HepG2 (cell line): ENCODE measurements around the gene FEM1B. TPM values are rescaled to one million over a fixed set of nuclear protein-coding genes. Genes with fewer than 3 reads are reported as not detected.

Experiments used
- ATAC-seq: fragments of 200-7000 bp; cut with Tn5 transposase; 3 replicates; pipeline ENCODE4 v1.9.1; 2020; ENCODE audit warnings: mild to moderate bottlenecking, moderate library complexity
- BruUV-seq: library from RNA; stranded (reverse); fragments of 400-500 nt; replicated peaks from 2 replicates; lab custom pipeline; 2021; lab: Mats Ljungman, UMichigan
- CTCF ChIA-PET: fragments of 300-600 bp; formaldehyde crosslinking; extraction: SDS; loops from one replicate; lab custom pipeline; 2021; ENCODE audit warnings: low total read pairs, inconsistent platforms, low intra/inter-chr PET ratio; lab: Yijun Ruan, JAX
- POLR2A ChIA-PET: fragments of 350-600 bp; sonication (Branson Sonifier 250); formaldehyde crosslinking; loops from one replicate; lab custom pipeline; 2020; ENCODE audit warnings: antibody characterized with exemption, inconsistent platforms; lab: Yijun Ruan, JAX
- DNase-seq: peaks from one replicate; pipeline ENCODE4 v3.0.0-alpha.2; 2015; ENCODE audit warnings: low spot score
- FAIRE-seq: peaks from 3 replicates; lab custom pipeline; 2011; peaks lifted over from hg19 to GRCh38; lab: Jason Lieb, UNC
- H2AFZ ChIP-seq: one replicate; pipeline ENCODE4 v1.6.1; 2011; ENCODE audit warnings: low read length, inconsistent platforms
- H3K27ac ChIP-seq: fragments of 300-600 bp; 3 replicates; pipeline ENCODE4 v1.8.0; 2011; ENCODE audit warnings: mixed run types, mild to moderate bottlenecking, mixed read lengths, low read length, inconsistent platforms; ENCODE audit not compliant: insufficient read depth; ENCODE audit errors: extremely low read length
- H3K27me3 ChIP-seq, 2 experiments: fragments of 200-600 bp in 1 of 2; 2 replicates in 1 of 2; 3 replicates in 1 of 2; pipeline versions ENCODE4 v1.6.0 to v1.8.0; 2011; ENCODE audit warnings: low read length in 2 of 2, mild to moderate bottlenecking in 2 of 2, moderate library complexity in 2 of 2, inconsistent platforms in 1 of 2; ENCODE audit not compliant: insufficient read depth in 2 of 2, control insufficient read depth in 1 of 2
- H3K36me3 ChIP-seq, 2 experiments: fragments of 200-600 bp in 1 of 2; replicated peaks in 1 of 2; 2 replicates in 1 of 2; 3 replicates in 1 of 2; pipeline versions ENCODE4 v1.5.1 to v1.8.0; 2011; ENCODE audit warnings: low read length in 2 of 2, inconsistent platforms in 1 of 2; ENCODE audit not compliant: insufficient read depth in 2 of 2, control insufficient read depth in 1 of 2
- H3K4me1 ChIP-seq: 2 replicates; pipeline ENCODE4 v1.5.1; 2012; ENCODE audit warnings: low read length, inconsistent platforms; ENCODE audit not compliant: insufficient read depth
- H3K4me2 ChIP-seq: 2 replicates; pipeline ENCODE4 v1.6.0; 2011; ENCODE audit warnings: low read depth, low read length, inconsistent platforms
- H3K4me3 ChIP-seq, 3 experiments: fragments of 200-600 bp in 1 of 3; sonication (generic), shearing (Covaris generic) in 1 of 3; replicated peaks in 1 of 3; 2 replicates each; pipeline ENCODE4 v1.5.1; 2011 to 2016; ENCODE audit warnings: low read length in 3 of 3, inconsistent platforms in 2 of 3, low read depth in 2 of 3, mild to moderate bottlenecking in 2 of 3, control low read depth in 1 of 3, mixed read lengths in 1 of 3; ENCODE audit not compliant: insufficient read depth in 1 of 3
- H3K79me2 ChIP-seq: one replicate; pipeline ENCODE4 v1.6.1; 2011; ENCODE audit warnings: low read length, inconsistent platforms; ENCODE audit not compliant: insufficient read depth
- H3K9ac ChIP-seq: 2 replicates; pipeline ENCODE4 v1.6.0; 2011; ENCODE audit warnings: mild to moderate bottlenecking, low read depth, low read length, inconsistent platforms; ENCODE audit not compliant: insufficient read depth
- H3K9me3 ChIP-seq: 2 replicates; pipeline ENCODE4 v1.5.1; 2012; ENCODE audit warnings: mild to moderate bottlenecking, low read length
- H4K20me1 ChIP-seq: 2 replicates; pipeline ENCODE4 v1.6.0; 2011; ENCODE audit warnings: inconsistent platforms, mild to moderate bottlenecking, low read length, moderate library complexity; ENCODE audit not compliant: insufficient read depth
- KDM5B ChIP-seq: sonication (generic); formaldehyde crosslinking; IDR thresholded peaks from 2 replicates; pipeline ENCODE4 v1.4.0; 2020; ENCODE audit warnings: missing genetic modification reagents, mild to moderate bottlenecking, borderline replicate concordance
- MAF1 ChIP-seq: sonication (generic); formaldehyde crosslinking; IDR thresholded peaks from 2 replicates; pipeline ENCODE4 v1.5.0; 2020; ENCODE audit warnings: missing genetic modification reagents, borderline replicate concordance
- MXD3 ChIP-seq: IDR thresholded peaks from 2 replicates; pipeline ENCODE4 v1.6.1; 2016; ENCODE audit warnings: mild to moderate bottlenecking, missing biosample characterization, missing genetic modification reagents
- NR2F6 ChIP-seq, 2 experiments: IDR thresholded peaks; 2 replicates each; pipeline ENCODE4 v1.6.1; 2016; ENCODE audit warnings: antibody characterized with exemption in 1 of 2, mild to moderate bottlenecking in 1 of 2
- RXRB ChIP-seq: IDR thresholded peaks from 2 replicates; pipeline ENCODE4 v1.6.1; 2016; ENCODE audit warnings: borderline replicate concordance, missing genetic modification reagents, missing compliant biosample characterization
- TFDP2 ChIP-seq: sonication (generic); formaldehyde crosslinking; IDR thresholded peaks from 2 replicates; pipeline ENCODE4 v1.4.0; 2020; ENCODE audit warnings: missing genetic modification reagents
- ZNF691 ChIP-seq: sonication (generic); formaldehyde crosslinking; IDR thresholded peaks from 2 replicates; pipeline ENCODE4 v1.4.0; 2020; ENCODE audit warnings: missing genetic modification reagents, low read depth, mild to moderate bottlenecking, borderline replicate concordance
- ZSCAN9 ChIP-seq: IDR thresholded peaks from 2 replicates; pipeline ENCODE4 v1.6.1; 2016; ENCODE audit warnings: borderline replicate concordance
- WGBS: methylation state at CpG from one replicate; pipeline ENCODE4 v1.1.6; 2017; ENCODE audit warnings: low lambda C conversion rate; 5-methylcytosine and 5-hydroxymethylcytosine counted together
- in situ Hi-C: cut with HindIII; loops from 2 replicates; pipeline ENCODE4 v1.10.0; 2017; ENCODE audit warnings: low pct_unique_long_range_greater_than_20kb; ENCODE audit not compliant: extremely low pct_ligation_motif_present
- intact Hi-C: fragments of 100-400 bp; cut with micrococcal nuclease; formaldehyde crosslinking; loops from one replicate; pipeline ENCODE4 v1.10.0; 2022; ENCODE audit not compliant: unreplicated experiment
- polyA plus RNA-seq, 8 experiments: library from polyadenylated mRNA; depleted of rRNA in 3 of 8; stranded (reverse) in 7 of 8; unstranded in 1 of 8; fragments of >200 nt; fragmentation: Illumina TruSeq in 4 of 8; extraction: Trizol in 4 of 8; gene quantifications; 2 replicates each; pipeline versions ENCODE4 v1.2.1 to v1.2.3, GENCODE V29; 2011 to 2016; ENCODE audit warnings: low read depth in 4 of 8, missing spikeins in 1 of 8, mixed read lengths in 1 of 8; ENCODE audit not compliant: insufficient read depth in 1 of 8
- total RNA-seq, 5 experiments: library from RNA; depleted of rRNA; stranded (reverse); fragments of >200 nt; fragmentation: Illumina TruSeq; extraction: Trizol; gene quantifications; 2 replicates each; pipeline ENCODE4 v1.2.3, GENCODE V29; 2016; ENCODE audit warnings: low read depth in 1 of 5

The FEM1B gene
- total and polyA plus RNA-seq, 2 of the 13 experiments (the other 11 are each of a cell fraction or from before 2014, with no cell fraction given), result 38.1 to 40.0 TPM

- TF ChIP-seq MAF1 (CRISPR knock-in tag) (no peak), TFDP2 (no peak), RXRB (0 out of 2 replicates have a peak, but pooled peaks have one; percentile 32), MXD3 (no peak), NR2F6 (IDR thresholded peaks at IDR 0.05) (peak; percentile 51; the same call in 1 of the 2 replicates), NR2F6 (CRISPR knock-in tag; IDR thresholded peaks at IDR 0.05) (peak; percentile 69), ZSCAN9 (0 out of 2 replicates have a peak, but pooled peaks have one; percentile 16)
These were observed 31.5 kb downstream of the FEM1B start (continued) for GRCh38 chr15:68309024-68309423.

- 7% methylated on average over 6 of the region's 7 CpGs for WGBS
- ChIA-PET POLR2A (interaction anchor here (1.0 kb wide), 1 partner anchor 33 kb away, joined by 4 read pairs; the partner anchor contains the start of gene FEM1B), CTCF (no interaction called here)
- in situ Hi-C loops (no loop called here), intact Hi-C loops (no loop called here)
- Histone ChIP-seq H3K4me1 (peaks cover 49% of the 10 kb centered on the region), H3K36me3 (no peaks in the 10 kb centered on the region), H3K4me3 (peak overlapping the region in 1 of 3 experiments; percentile 10; a peak in 1 of 6 replicates), H3K79me2 (no peaks in the 10 kb centered on the region), H3K27ac (no peak overlapping the region), H2AFZ (no peak overlapping the region), H3K9ac (no peak overlapping the region), H3K27me3 (peaks cover 0 to 22% of the 10 kb centered on the region in 2 experiments), H3K9me3 (peaks cover 5% of the 10 kb centered on the region; the same call in 1 of the 2 replicates), H4K20me1 (no peaks in the 10 kb centered on the region), H3K4me2 (peak overlapping the region; percentile 60)
- TF ChIP-seq ZNF691 (CRISPR knock-in tag), result no peak
- peak; percentile 30; the same call in 1 of the 2 replicates for TF ChIP-seq KDM5B
- FAIRE-seq (no peak), ATAC-seq (peak; percentile 28), DNase-seq (no peak)
- no TSS peak for BruUV-seq
These were observed 32.7 kb downstream of the FEM1B start for GRCh38 chr15:68310178-68310803.
